H9 (cell line): ENCODE data around the gene HOXB8. TPM values are rescaled to one million over a fixed set of nuclear protein-coding genes. Genes with fewer than 3 reads are reported as not detected.

Experiments
- DNase-seq: peaks from one replicate; pipeline ENCODE4 v3.0.0-alpha.2; 2017
- H2AFZ ChIP-seq: one replicate; pipeline ENCODE4 v1.6.1; 2013; ENCODE audit warnings: mild to moderate bottlenecking, low read length, control low read depth, moderate library complexity
- H2AK5ac ChIP-seq: 2 replicates; pipeline ENCODE4 v1.6.1; 2013; ENCODE audit warnings: low read length, control low read depth, mixed read lengths; ENCODE audit not compliant: insufficient read length
- H2BK120ac ChIP-seq: one replicate; pipeline ENCODE4 v1.6.1; 2013; ENCODE audit warnings: low read depth, mild to moderate bottlenecking, low read length, control low read depth, inconsistent platforms; ENCODE audit not compliant: poor library complexity, severe bottlenecking
- H2BK12ac ChIP-seq: 2 replicates; pipeline ENCODE4 v1.6.1; 2013; ENCODE audit warnings: low read length, control low read depth, mixed read lengths, low read depth; ENCODE audit not compliant: insufficient read length
- H2BK15ac ChIP-seq: 2 replicates; pipeline ENCODE4 v1.6.1; 2013; ENCODE audit warnings: low read depth, low read length, control low read depth
- H2BK20ac ChIP-seq: one replicate; pipeline ENCODE4 v1.6.1; 2013; ENCODE audit warnings: low read depth, mild to moderate bottlenecking, low read length, control low read depth, inconsistent platforms; ENCODE audit not compliant: poor library complexity, severe bottlenecking
- H2BK5ac ChIP-seq: 2 replicates; pipeline ENCODE4 v1.6.1; 2013; ENCODE audit warnings: low read length, control low read depth, mixed read lengths; ENCODE audit not compliant: insufficient read length
- H3K14ac ChIP-seq: 2 replicates; pipeline ENCODE4 v1.6.1; 2013; ENCODE audit warnings: low read length, control low read depth; ENCODE audit not compliant: insufficient read depth
- H3K18ac ChIP-seq: 2 replicates; pipeline ENCODE4 v1.6.1; 2013; ENCODE audit warnings: low read depth, mild to moderate bottlenecking, mixed read lengths, low read length, control low read depth; ENCODE audit not compliant: insufficient read length
- H3K23ac ChIP-seq: 2 replicates; pipeline ENCODE4 v1.6.1; 2013; ENCODE audit warnings: low read length, control low read depth, mixed read lengths, low read depth; ENCODE audit not compliant: insufficient read length
- H3K23me2 ChIP-seq: 2 replicates; pipeline ENCODE4 v1.6.1; 2013; ENCODE audit warnings: low read depth, mild to moderate bottlenecking, mixed read lengths, low read length, control low read depth; ENCODE audit not compliant: insufficient read length, poor library complexity, severe bottlenecking
- H3K27ac ChIP-seq: 2 replicates; pipeline ENCODE4 v1.5.1; 2013; ENCODE audit warnings: low read length, control low read depth, mixed read lengths, low read depth; ENCODE audit not compliant: insufficient read length
- H3K27me3 ChIP-seq: 2 replicates; pipeline ENCODE4 v1.6.1; 2013; ENCODE audit warnings: low read length, control low read depth, inconsistent platforms; ENCODE audit not compliant: insufficient read depth
- H3K4ac ChIP-seq: 2 replicates; pipeline ENCODE4 v1.6.1; 2013; ENCODE audit warnings: low read depth, mild to moderate bottlenecking, control low read depth, inconsistent platforms, low read length, moderate library complexity
- H3K4me1 ChIP-seq: 2 replicates; pipeline ENCODE4 v1.6.1; 2013; ENCODE audit warnings: low read length, control low read depth, inconsistent platforms; ENCODE audit not compliant: insufficient read depth
- H3K4me2 ChIP-seq: 2 replicates; pipeline ENCODE4 v1.6.1; 2013; ENCODE audit warnings: low read length, control low read depth, mixed read lengths; ENCODE audit not compliant: insufficient read length, insufficient read depth
- H3K56ac ChIP-seq: 2 replicates; pipeline ENCODE4 v1.6.1; 2013; ENCODE audit warnings: low read depth, mild to moderate bottlenecking, mixed read lengths, low read length, control low read depth; ENCODE audit not compliant: insufficient read length
- H3K79me1 ChIP-seq: 2 replicates; pipeline ENCODE4 v1.6.1; 2013; ENCODE audit warnings: low read depth, mild to moderate bottlenecking, moderate library complexity, low read length, control low read depth, inconsistent platforms; ENCODE audit not compliant: insufficient read depth, poor library complexity, severe bottlenecking
- H3K79me2 ChIP-seq: 2 replicates; pipeline ENCODE4 v1.6.1; 2013; ENCODE audit warnings: low read length, control low read depth, inconsistent platforms; ENCODE audit not compliant: insufficient read depth
- H3K9ac ChIP-seq: 2 replicates; pipeline ENCODE4 v1.6.1; 2013; ENCODE audit warnings: low read length, control low read depth, mixed read lengths; ENCODE audit not compliant: insufficient read length; ENCODE audit errors: extremely low read depth
- H3K9me3 ChIP-seq: one replicate; pipeline ENCODE4 v1.6.1; 2013; ENCODE audit warnings: low read depth, low read length, inconsistent platforms; ENCODE audit not compliant: control insufficient read depth
- H3T11ph ChIP-seq: one replicate; pipeline ENCODE4 v1.6.1; 2013; ENCODE audit warnings: mild to moderate bottlenecking, low read length, control low read depth, inconsistent platforms
- H4K20me1 ChIP-seq: one replicate; pipeline ENCODE4 v1.6.1; 2013; ENCODE audit not compliant: control insufficient read depth, insufficient read length, insufficient read depth
- H4K5ac ChIP-seq: 2 replicates; pipeline ENCODE4 v1.6.1; 2013; ENCODE audit warnings: low read depth, mild to moderate bottlenecking, mixed read lengths, low read length, control low read depth; ENCODE audit not compliant: insufficient read length
- H4K8ac ChIP-seq: replicated peaks from 2 replicates; pipeline ENCODE4 v1.6.1; 2013; ENCODE audit warnings: low read length, control low read depth, mixed read lengths, low read depth; ENCODE audit not compliant: insufficient read length
- H4K91ac ChIP-seq: 2 replicates; pipeline ENCODE4 v1.6.1; 2013; ENCODE audit warnings: low read depth, mild to moderate bottlenecking, moderate library complexity, mixed read lengths, low read length, control low read depth; ENCODE audit not compliant: insufficient read length
- H3K27ac Mint-ChIP-seq, 3 experiments: 2 replicates in 2 of 3; 3 replicates in 1 of 3; pipeline ENCODE4 v1.8.0; 2020 to 2021; ENCODE audit warnings: mixed read lengths in 3 of 3, mild to moderate bottlenecking in 1 of 3, moderate library complexity in 1 of 3
- H3K27me3 Mint-ChIP-seq: 2 replicates; pipeline ENCODE4 v1.8.0; 2021; ENCODE audit warnings: low read depth, mild to moderate bottlenecking, moderate library complexity, mixed read lengths
- H3K36me3 Mint-ChIP-seq, 3 experiments: 2 replicates in 2 of 3; 3 replicates in 1 of 3; pipeline ENCODE4 v1.8.0; 2020 to 2021; ENCODE audit warnings: low read depth in 3 of 3, mixed read lengths in 3 of 3; ENCODE audit not compliant: insufficient read depth in 1 of 3
- H3K4me1 Mint-ChIP-seq, 2 experiments: 2 replicates each; pipeline ENCODE4 v1.8.0; 2020; ENCODE audit warnings: mixed read lengths in 2 of 2
- H3K4me3 Mint-ChIP-seq, 2 experiments: 2 replicates in 1 of 2; 3 replicates in 1 of 2; pipeline ENCODE4 v1.8.0; 2020 to 2021; ENCODE audit warnings: mild to moderate bottlenecking in 2 of 2, mixed read lengths in 2 of 2, moderate library complexity in 1 of 2
- H3K9me3 Mint-ChIP-seq, 2 experiments: 2 replicates in 1 of 2; 3 replicates in 1 of 2; pipeline ENCODE4 v1.8.0; 2020; ENCODE audit warnings: mild to moderate bottlenecking in 2 of 2, mixed read lengths in 2 of 2, moderate library complexity in 1 of 2
- total RNA-seq: library from RNA; stranded (reverse); gene quantifications from 2 replicates; pipeline ENCODE4 v1.2.1, GENCODE V29; 2021
- TF ChIP-seq, protein P1 (sequence below): fragments of 200-600 bp; sonication (generic); conservative IDR thresholded peaks from 3 replicates; pipeline ENCODE4 v1.8.0; 2021; ENCODE audit warnings: antibody characterized with exemption, mild to moderate bottlenecking

The HOXB8 gene
- total RNA-seq, 1 experiment from 2014 or later = not detected

GRCh38 chr17:48590607-48591161, 24.4 kb downstream of the HOXB8 start:
- TF ChIP-seq, protein P1, sequence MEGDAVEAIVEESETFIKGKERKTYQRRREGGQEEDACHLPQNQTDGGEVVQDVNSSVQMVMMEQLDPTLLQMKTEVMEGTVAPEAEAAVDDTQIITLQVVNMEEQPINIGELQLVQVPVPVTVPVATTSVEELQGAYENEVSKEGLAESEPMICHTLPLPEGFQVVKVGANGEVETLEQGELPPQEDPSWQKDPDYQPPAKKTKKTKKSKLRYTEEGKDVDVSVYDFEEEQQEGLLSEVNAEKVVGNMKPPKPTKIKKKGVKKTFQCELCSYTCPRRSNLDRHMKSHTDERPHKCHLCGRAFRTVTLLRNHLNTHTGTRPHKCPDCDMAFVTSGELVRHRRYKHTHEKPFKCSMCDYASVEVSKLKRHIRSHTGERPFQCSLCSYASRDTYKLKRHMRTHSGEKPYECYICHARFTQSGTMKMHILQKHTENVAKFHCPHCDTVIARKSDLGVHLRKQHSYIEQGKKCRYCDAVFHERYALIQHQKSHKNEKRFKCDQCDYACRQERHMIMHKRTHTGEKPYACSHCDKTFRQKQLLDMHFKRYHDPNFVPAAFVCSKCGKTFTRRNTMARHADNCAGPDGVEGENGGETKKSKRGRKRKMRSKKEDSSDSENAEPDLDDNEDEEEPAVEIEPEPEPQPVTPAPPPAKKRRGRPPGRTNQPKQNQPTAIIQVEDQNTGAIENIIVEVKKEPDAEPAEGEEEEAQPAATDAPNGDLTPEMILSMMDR = no peak
- Histone ChIP-seq H3K18ac (no peak overlapping the region), H3K56ac (no peak overlapping the region), H3K4me2 (no peak overlapping the region), H3K79me2 (no peaks in the 10 kb centered on the region), H3K9ac (no peak overlapping the region), H3K79me1 (no peaks in the 10 kb centered on the region), H3K23ac (no peak overlapping the region), H3K23me2 (no peaks in the 10 kb centered on the region), H3K27me3 (peaks cover 99% of the 10 kb centered on the region), H2BK120ac (no peak overlapping the region), H2BK5ac (no peak overlapping the region), H2AK5ac (no peak overlapping the region), H2BK15ac (no peak overlapping the region), H3K9me3 (no peaks in the 10 kb centered on the region), H3K14ac (no peak overlapping the region), H2AFZ (no peak overlapping the region), H3K4ac (no peak overlapping the region), H4K91ac (no peak overlapping the region), H2BK12ac (no peak overlapping the region), H3K27ac (no peak overlapping the region), H2BK20ac (no peak overlapping the region), H3T11ph (no peak overlapping the region), H4K8ac (no peak overlapping the region), H4K20me1 (no peaks in the 10 kb centered on the region), H4K5ac (no peak overlapping the region), H3K4me1 (no peaks in the 10 kb centered on the region)
- no peak overlapping the region for H3K4me3 Mint-ChIP-seq
- peaks cover 5 to 22% of the 10 kb centered on the region in 2 experiments for H3K4me1 Mint-ChIP-seq
- H3K27me3 Mint-ChIP-seq = peaks cover 100% of the 10 kb centered on the region
- H3K27ac Mint-ChIP-seq = no peak overlapping the region
- no peak for DNase-seq
- peaks cover 7 to 10% of the 10 kb centered on the region in 2 experiments; a peak in 3 of 5 replicates for H3K9me3 Mint-ChIP-seq
- no peaks in the 10 kb centered on the region for H3K36me3 Mint-ChIP-seq
